Measurements from ENCODE around the gene SMURF2.
"Not testable (repeated sequence)": the region's sequence is repeated elsewhere in the genome, so short reads cannot be mapped to it uniquely, and the experiment has no call there.

Gene SMURF2

GRCh38 chr17:64596439-64596838, 65.7 kb downstream of the SMURF2 start:
- no peak for DNase-seq (ENCODE audit: low read depth in 2 of 2)

DNA sequence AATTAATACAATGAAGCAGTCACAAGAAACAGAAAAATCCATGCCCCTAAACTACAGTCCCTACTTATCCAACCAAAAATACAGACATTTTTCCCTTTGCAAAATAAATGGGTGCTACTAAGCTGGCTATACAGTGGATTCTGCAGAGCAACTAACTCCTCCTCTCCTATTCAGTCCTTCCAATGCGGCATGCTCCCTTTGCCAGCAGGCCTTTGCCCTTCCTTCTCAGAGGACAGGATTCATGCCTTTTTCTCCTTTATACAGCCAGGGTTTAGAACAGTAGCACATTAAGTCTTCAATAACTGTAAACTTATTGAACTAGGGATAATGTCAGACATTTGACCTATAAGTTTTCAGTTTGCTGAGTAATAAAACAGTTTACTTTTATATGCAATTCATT, 70.2 kb downstream of the SMURF2 start:
- no peak for DNase-seq (ENCODE audit: low read depth in 2 of 2)

GRCh38 chr17:64585146-64585545, 77.0 kb downstream of the SMURF2 start:
- no peak for DNase-seq (ENCODE audit: low read depth in 2 of 2)

DNA sequence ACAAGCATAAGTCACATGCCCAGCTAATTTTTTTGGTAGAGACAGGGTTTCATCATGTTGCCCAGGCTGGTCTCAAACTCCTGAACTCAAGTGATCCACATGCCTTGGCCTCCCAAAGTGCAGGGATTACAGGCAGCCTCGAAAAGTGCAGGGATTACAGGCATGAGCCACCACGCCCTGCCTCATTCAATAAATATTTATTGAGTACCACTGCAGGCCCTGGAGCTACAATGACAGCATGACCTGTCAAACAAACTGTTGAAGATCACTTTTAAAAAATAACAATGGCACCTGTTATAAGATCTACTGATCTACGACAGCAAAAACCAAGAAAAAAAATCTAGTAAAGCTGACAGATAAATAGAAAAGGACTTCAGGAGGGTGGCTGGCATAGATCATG, 79.1 kb downstream of the SMURF2 start:
- no peak for DNase-seq (ENCODE audit: low read depth in 2 of 2)

DNA sequence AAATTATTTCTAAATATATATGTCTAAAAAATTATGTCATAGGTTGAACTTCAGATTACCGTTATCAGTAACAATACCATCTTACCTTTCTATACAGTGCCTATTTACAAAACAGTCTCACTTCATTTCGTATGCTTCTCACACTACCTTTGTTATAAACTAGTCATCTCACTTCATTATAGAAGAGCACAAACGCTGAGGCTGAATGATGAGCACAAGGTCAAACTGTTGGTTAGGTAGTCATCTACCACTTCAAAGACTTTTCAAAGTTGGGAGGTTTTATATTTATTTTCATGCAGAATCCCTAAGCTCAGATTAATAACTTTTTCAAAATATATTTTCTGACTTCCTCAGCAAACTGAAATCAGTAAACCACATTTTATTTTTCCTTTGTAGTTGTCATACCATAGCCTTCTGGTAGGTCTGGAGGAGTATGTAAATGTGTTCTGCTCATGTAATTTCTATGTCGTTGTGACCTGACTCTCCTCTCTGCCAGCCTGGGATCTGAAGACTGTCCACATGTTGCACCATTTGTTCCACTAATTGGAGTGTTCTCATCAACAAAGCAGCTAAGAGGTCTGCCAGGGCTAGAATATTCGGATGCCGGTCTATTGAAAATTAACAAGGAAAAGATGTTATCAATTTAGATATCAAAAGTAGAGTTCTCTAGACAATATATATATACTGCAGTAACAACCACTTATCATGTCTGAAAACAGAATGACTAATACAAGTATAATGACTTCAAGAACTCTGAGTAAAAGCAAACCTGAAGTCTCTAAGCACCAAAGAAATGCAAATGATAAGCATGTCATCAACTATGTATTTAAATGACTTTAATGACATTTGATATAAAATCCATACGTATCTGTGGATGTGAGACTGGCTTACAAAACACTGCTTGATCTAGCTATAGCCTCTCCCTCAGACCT, 81.5 kb downstream of the SMURF2 start:
- DNase-seq (ENCODE audit: low read depth in 2 of 2): no peak

DNA sequence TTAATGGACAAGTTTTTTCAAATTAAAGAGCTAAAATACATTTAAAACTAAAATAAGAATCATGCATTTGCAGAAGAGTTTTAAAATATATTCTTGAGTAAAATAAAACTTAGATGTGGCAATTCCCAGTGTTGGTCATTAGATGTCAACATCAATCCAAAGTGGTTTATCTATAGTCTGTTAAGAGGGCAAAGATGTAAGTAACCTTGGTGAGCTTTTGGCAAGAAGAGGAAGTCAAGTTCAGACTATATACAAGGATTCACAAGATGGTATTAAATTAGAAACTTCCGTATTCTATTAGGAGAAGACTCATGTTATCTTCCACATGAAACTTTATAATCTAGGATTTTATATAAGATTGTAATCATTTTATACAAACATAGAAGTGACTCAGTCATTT, 82.2 kb downstream of the SMURF2 start:
- no peak for DNase-seq (ENCODE audit: low read depth in 2 of 2)

GRCh38 chr17:64577025-64577424, 85.1 kb downstream of the SMURF2 start:
- DNase-seq (ENCODE audit: low read depth in 2 of 2): not testable (repeated sequence)

DNA sequence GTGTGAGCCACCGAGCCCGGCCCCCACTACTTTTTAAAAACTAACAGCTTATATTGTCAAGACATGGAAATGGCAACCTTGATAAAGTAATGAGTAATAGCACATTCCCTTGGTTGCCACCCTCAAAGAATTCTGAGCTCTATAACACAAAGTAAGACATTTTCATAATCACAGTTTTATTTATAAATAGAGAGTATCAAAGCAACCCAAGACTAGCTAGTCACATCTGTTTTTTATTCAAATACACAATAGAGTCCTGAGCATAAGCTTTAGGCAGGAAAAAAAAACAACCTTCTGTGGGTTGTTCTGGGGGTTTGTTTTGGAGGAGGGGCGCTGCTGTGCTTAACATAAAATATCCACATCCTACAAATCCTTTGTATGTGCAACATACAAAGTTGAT, 86.7 kb downstream of the SMURF2 start:
- no peak for DNase-seq (ENCODE audit: low read depth in 2 of 2)

- no peak for DNase-seq (ENCODE audit: low read depth in 2 of 2)
Measured at GRCh38 chr17:64574646-64575045, 87.5 kb downstream of the SMURF2 start.

DNA sequence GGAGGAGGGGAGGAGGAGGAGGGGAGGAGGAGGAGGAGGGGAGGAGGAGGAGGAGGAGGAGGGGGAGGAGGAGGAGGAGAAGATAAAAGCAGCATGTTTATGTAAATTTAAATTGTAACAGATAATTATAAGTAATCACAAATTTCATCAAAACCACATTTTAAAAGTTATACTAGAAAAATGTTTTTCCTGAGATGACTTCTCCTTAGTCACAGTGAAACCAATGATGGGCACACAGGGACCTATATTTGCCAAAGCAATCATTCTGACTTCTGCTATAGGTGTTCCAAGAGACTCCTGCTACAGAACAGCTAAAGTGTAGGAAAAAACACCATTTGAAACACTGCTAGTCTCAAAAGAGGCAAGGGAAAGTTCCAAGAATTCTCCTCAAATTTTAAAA, 88.9 kb downstream of the SMURF2 start:
- no peak for DNase-seq (ENCODE audit: low read depth in 2 of 2)

DNA sequence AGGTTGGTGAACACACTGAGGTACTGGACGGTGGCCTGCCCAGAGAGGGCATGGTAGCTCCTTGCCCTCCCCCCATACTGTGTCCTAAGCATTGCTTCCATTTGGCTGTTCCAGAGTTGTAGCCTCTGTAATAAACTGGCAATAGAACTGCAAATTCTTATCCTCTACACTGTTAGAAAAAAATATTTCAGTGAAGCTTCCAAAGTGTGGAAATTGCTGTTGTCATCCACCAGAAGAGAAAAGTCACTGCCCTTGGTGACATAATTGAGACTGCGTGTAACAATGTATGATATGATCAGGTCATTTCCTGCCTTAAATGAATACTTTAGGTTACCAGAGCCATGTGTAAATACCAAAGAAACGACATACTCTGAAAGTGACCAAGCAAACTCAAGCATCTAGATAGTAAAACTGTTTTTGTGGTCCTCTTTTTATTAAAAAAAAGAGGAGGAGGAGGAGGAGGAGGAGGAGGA, 89.4 kb downstream of the SMURF2 start:
- DNase-seq (ENCODE audit: low read depth in 2 of 2): no peak

DNA sequence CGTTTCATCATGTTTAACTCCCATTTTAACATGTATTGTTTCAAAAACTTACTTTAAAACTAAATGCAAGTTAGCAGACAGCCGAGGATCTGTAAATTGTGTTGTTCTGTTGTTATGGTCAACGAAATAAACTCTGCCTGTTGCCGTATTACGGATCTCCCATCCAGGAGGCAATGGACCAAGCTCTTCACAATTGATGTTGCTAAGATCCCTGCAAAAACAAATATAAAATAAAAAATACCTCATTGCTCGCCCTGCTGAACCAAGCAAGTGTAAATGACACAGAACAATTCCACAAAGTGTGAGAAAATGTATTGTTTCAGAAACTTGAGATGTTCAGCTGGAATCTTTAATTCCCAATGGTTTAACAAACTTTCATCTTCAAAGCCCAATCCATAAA, 90.4 kb downstream of the SMURF2 start:
- no peak for DNase-seq (ENCODE audit: low read depth in 2 of 2)

- no peak for DNase-seq (ENCODE audit: low read depth in 2 of 2)
Measured at GRCh38 chr17:64565563-64565962, 96.5 kb downstream of the SMURF2 start.

DNA sequence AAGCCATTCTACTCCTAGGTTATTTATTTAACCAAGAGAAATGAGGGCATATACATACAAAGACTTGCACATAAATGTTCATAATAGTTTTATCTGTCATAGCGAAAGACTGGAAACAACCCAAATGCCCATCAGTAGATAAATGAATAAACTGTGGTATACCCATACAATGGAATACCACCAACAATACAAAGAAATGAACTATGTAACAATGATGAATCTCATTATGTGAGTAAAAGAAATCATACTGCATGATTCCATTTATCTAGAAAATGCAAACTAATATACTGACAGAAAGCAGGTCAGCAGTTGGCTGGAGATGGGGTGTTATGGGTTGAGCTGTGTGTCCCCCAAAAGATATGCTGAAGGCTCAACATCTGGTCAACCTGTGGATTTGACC, 98.0 kb downstream of the SMURF2 start:
- no peak for DNase-seq (ENCODE audit: low read depth in 2 of 2)

GRCh38 chr17:64555281-64555680, 106.8 kb downstream of the SMURF2 start:
- DNase-seq (ENCODE audit: low read depth in 2 of 2): no peak

DNA sequence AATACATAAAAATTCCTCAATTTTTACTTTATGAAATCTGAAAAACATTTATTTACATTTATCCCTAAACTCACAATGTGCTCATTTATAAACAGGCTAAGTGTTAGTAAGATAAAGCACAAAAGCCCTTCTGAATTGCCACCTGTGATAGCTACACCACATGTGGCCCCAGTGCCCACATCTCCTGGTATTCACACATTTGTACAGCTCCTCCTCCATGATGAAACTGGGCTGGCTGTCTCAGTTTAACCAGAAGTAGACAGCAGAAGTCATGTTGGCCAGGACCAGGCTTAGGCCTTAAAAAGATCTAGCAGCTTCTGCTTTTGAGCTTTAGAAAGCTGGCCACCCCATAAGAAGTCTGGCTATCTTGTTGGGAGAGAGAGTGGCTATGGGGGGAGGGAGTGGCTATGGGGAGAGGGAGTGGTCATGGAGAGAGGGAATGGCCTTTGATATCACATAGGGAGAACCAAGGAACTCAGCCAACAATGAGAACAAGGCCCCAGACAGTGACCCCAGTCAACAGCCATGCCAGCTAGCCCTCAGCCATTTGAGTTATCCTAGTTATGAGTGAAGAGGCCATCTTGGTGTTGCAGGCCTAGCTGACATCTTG, 108.0 kb downstream of the SMURF2 start:
- no peak for DNase-seq (ENCODE audit: low read depth in 2 of 2)

DNA sequence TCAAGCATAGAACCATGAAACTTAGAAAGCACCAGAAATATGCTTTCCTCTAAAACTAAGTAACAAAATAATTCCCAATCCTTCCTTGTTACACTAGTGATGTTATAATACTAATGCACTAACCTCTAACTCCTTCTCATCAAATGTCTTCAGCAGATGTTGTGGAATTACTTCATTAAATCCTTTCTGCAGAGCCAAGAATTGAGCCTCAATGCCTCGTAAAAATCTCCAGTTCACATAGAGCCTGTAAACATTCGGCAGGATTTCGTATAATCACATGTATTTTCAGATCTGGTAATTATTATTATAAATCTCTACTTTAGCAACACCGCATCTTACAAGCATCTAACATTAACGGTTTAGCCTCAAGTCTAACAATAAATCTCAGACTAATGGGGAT, 110.6 kb downstream of the SMURF2 start:
- no peak for DNase-seq (ENCODE audit: low read depth in 2 of 2)

- no peak for DNase-seq (ENCODE audit: low read depth in 2 of 2)
Measured at GRCh38 chr17:64547319-64547718, 114.8 kb downstream of the SMURF2 start.

DNA sequence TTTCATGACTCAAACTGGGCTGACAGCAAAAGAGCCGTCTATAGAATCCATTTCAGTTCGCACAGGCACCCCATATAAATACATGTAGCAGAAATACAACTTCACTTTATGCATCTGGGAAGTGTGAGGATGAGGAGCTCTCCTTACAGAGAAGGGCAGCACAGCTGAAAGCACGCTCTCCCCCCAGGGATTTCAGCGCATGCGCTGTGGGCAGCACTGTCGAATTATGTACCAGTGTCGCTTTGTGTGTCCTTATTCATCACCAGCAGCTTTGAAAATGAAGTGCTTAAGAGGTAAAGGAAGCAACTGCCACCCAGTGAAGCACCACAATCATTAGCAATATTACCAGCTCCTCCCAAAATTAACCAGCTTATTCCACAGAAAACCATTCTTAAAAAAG, 115.4 kb downstream of the SMURF2 start:
- no peak for DNase-seq (ENCODE audit: low read depth in 2 of 2)

GRCh38 chr17:64544742-64545141, 117.4 kb downstream of the SMURF2 start:
- DNase-seq (ENCODE audit: low read depth in 2 of 2): no peak

- DNase-seq (ENCODE audit: low read depth in 2 of 2): no peak
Measured at GRCh38 chr17:64540118-64540776, 121.9 kb downstream of the SMURF2 start.

DNA sequence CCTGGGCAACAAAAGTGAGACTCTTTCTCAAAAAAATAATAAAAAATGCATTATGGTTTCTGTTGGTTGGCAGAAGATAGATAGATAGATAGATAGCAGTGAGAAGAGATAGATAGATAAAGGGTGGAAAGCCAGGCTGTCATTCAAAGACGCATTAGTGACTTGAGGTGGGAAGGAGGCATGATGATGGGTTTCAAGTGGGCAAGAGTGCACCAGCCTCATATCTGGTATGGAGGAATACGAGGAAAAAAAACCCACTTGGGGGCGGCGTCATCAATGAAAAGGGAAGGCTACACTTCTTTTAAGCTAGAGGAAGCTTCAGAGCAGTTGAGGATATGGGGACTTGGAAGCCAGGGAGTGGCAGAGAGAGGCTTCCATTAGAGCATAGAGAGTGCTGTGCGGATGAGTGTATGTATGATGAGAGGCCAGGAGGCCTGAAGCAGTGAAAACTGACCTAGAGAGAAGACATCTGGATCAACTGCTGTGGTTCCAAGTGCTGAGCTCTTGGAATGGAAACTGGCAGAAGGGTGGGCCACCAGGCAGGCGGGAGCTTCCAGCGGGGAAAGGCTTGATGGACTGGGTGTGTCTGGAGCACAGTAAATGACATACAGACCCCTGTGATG, 123.5 kb downstream of the SMURF2 start:
- no peak for DNase-seq (ENCODE audit: low read depth in 2 of 2)

All from activated CD4-positive, alpha-beta T cell treated with anti-CD3 and anti-CD28 coated beads for 24 hours (primary cell).